PFSK-1 (cell line): ENCODE data around the gene INF2.

Experiments used
- FOXP2 ChIP-seq: optimal IDR thresholded peaks from 2 replicates; pipeline ENCODE3; 2011; ENCODE audit warnings: borderline replicate concordance, control low read depth, inconsistent platforms; ENCODE audit not compliant: insufficient read depth; ENCODE audit errors: extremely low read length, extremely low read depth
- POLR2AphosphoS5 ChIP-seq: IDR thresholded peaks from 2 replicates; pipeline ENCODE4 v1.6.1; 2012; ENCODE audit warnings: low read depth, mild to moderate bottlenecking, control low read depth, low read length, moderate library complexity
- REST ChIP-seq, 2 experiments: IDR thresholded peaks; 2 replicates each; pipeline versions ENCODE4 v1.6.1 to v1.8.0; 2011 to 2012; ENCODE audit warnings: low read depth in 2 of 2, low read length in 2 of 2, control low read depth in 1 of 2, inconsistent platforms in 1 of 2, mild to moderate bottlenecking in 1 of 2, moderate library complexity in 1 of 2; ENCODE audit not compliant: insufficient read depth in 1 of 2
- SIN3A ChIP-seq: IDR thresholded peaks from 2 replicates; pipeline ENCODE4 v1.6.1; 2012; ENCODE audit warnings: mild to moderate bottlenecking, low read length, moderate library complexity, borderline replicate concordance; ENCODE audit not compliant: insufficient read depth
- TAF1 ChIP-seq: IDR thresholded peaks from 2 replicates; pipeline ENCODE4 v1.6.1; 2012; ENCODE audit warnings: low read length, control low read depth, borderline replicate concordance; ENCODE audit not compliant: insufficient read depth

The INF2 gene

GRCh38 chr14:104655128-104655848 lies 34.1 kb upstream of the INF2 start:
- TF ChIP-seq SIN3A: no peak
- no peak for TF ChIP-seq FOXP2
- no peak for TF ChIP-seq POLR2AphosphoS5
- no peak for TF ChIP-seq REST (IDR thresholded peaks at IDR 0.05; ENCODE audit: insufficient read depth in 1 of 2, low read depth in 2 of 2, low read length in 2 of 2)
- TF ChIP-seq TAF1: no peak

GRCh38 chr14:104656014-104656714 lies 33.3 kb upstream of the INF2 start:
- no peak for TF ChIP-seq POLR2AphosphoS5
- TF ChIP-seq TAF1: no peak
- TF ChIP-seq REST (IDR thresholded peaks at IDR 0.05; ENCODE audit: insufficient read depth in 1 of 2, low read depth in 2 of 2, low read length in 2 of 2): no peak
- no peak for TF ChIP-seq FOXP2
- TF ChIP-seq SIN3A: no peak

- TF ChIP-seq REST (IDR thresholded peaks at IDR 0.05; ENCODE audit: insufficient read depth in 1 of 2, low read depth in 2 of 2, low read length in 2 of 2) (no peak), POLR2AphosphoS5 (no peak), FOXP2 (no peak), SIN3A (no peak), TAF1 (no peak)
Measured at GRCh38 chr14:104657101-104657524, 32.3 kb upstream of the INF2 start.

- TF ChIP-seq SIN3A (no peak), REST (IDR thresholded peaks at IDR 0.05; ENCODE audit: insufficient read depth in 1 of 2, low read depth in 2 of 2, low read length in 2 of 2) (no peak), TAF1 (no peak), POLR2AphosphoS5 (no peak), FOXP2 (no peak)
Measured at GRCh38 chr14:104657563-104658324, 31.7 kb upstream of the INF2 start.
